ENCODE data around the gene CATSPERD.
A peak's percentile ranks its signal among the peaks of the same experiment; 100 is the strongest.
"Not testable (repeated sequence)": the region's sequence is repeated elsewhere in the genome, so short reads cannot be mapped to it uniquely, and the experiment has no call there.

CATSPERD gene

GRCh38 chr19:5698635-5699422 lies 21.6 kb upstream of the CATSPERD start:
- DNase-seq, result no peak

GRCh38 chr19:5700455-5701092 lies 19.9 kb upstream of the CATSPERD start:
- no peak for DNase-seq

- DNase-seq, result not testable (repeated sequence)
Measured at GRCh38 chr19:5702053-5702410, 18.4 kb upstream of the CATSPERD start.

- no peak for DNase-seq
Measured at GRCh38 chr19:5703819-5704818, 16.3 kb upstream of the CATSPERD start.

- no peak for DNase-seq
Measured at GRCh38 chr19:5705552-5705951, 14.9 kb upstream of the CATSPERD start.

GRCh38 chr19:5706876-5707573 lies 13.4 kb upstream of the CATSPERD start:
- DNase-seq, result peak; percentile 14

- no peak for DNase-seq
Measured at GRCh38 chr19:5707576-5708575, 12.6 kb upstream of the CATSPERD start.

GRCh38 chr19:5711025-5711424 lies 9.4 kb upstream of the CATSPERD start:
- DNase-seq, result no peak

GRCh38 chr19:5711713-5712161 lies 8.7 kb upstream of the CATSPERD start:
- DNase-seq, result no peak

GRCh38 chr19:5713228-5713627 lies 7.2 kb upstream of the CATSPERD start:
- no peak for DNase-seq

GRCh38 chr19:5714816-5715215 lies 5.6 kb upstream of the CATSPERD start:
- DNase-seq, result no peak

- DNase-seq, result no peak
Measured at GRCh38 chr19:5717215-5717935, 3.1 kb upstream of the CATSPERD start.

- no peak for DNase-seq
Measured at GRCh38 chr19:5718037-5718578, 2.3 kb upstream of the CATSPERD start.

- DNase-seq, result no peak
Measured at GRCh38 chr19:5718579-5719273, 1.7 kb upstream of the CATSPERD start.

GRCh38 chr19:5719274-5719960 lies 1.0 kb upstream of the CATSPERD start:
- no peak for DNase-seq

- no peak for DNase-seq
Measured at GRCh38 chr19:5727453-5728050, 7.1 kb downstream of the CATSPERD start.

- DNase-seq, result not testable (repeated sequence)
Measured at GRCh38 chr19:5733172-5733571, 12.7 kb downstream of the CATSPERD start.

- no peak for DNase-seq
Measured at GRCh38 chr19:5738423-5738822, 18.0 kb downstream of the CATSPERD start.

GRCh38 chr19:5742051-5742450 lies 21.6 kb downstream of the CATSPERD start:
- DNase-seq, result no peak
